OCI-LY1 (cell line): ENCODE measurements around the gene BMPER.
A peak's percentile ranks its signal among the peaks of the same experiment; 100 is the strongest.

Experiments used
- H2AFZ ChIP-seq: fragments of 200-600 bp; sonication (generic), shearing (Covaris generic); 2 replicates; pipeline ENCODE4 v1.6.0; 2014; ENCODE audit warnings: antibody characterized with exemption, mild to moderate bottlenecking, low read length
- H3F3A ChIP-seq: fragments of 200-600 bp; sonication (generic), shearing (Covaris generic); 2 replicates; pipeline ENCODE4 v1.6.0; 2014; ENCODE audit warnings: mild to moderate bottlenecking, antibody characterized with exemption, low read length, moderate library complexity; ENCODE audit not compliant: insufficient read depth
- H3K27ac ChIP-seq: fragments of 200-600 bp; sonication (generic); 2 replicates; pipeline ENCODE4 v1.5.1; 2014; ENCODE audit warnings: low read length, mixed run types, mild to moderate bottlenecking, low read depth; ENCODE audit not compliant: poor library complexity, severe bottlenecking
- H3K27me3 ChIP-seq: fragments of 200-600 bp; sonication (generic); 2 replicates; pipeline ENCODE4 v1.6.0; 2014; ENCODE audit warnings: antibody characterized with exemption, mild to moderate bottlenecking, low read length, moderate library complexity; ENCODE audit not compliant: insufficient read depth
- H3K36me3 ChIP-seq: fragments of 200-600 bp; sonication (generic); 2 replicates; pipeline ENCODE4 v1.6.1; 2014; ENCODE audit warnings: mild to moderate bottlenecking, antibody characterized with exemption, low read length, moderate library complexity, mixed read lengths; ENCODE audit not compliant: insufficient read depth
- H3K4me1 ChIP-seq: fragments of 200-600 bp; sonication (generic); 2 replicates; pipeline ENCODE4 v1.5.1; 2014; ENCODE audit warnings: mild to moderate bottlenecking, low read length, moderate library complexity; ENCODE audit not compliant: insufficient read depth, severe bottlenecking
- H3K4me2 ChIP-seq: fragments of 200-600 bp; sonication (generic), shearing (Covaris generic); 2 replicates; pipeline ENCODE4 v1.6.1; 2014; ENCODE audit warnings: low read length
- H3K4me3 ChIP-seq: fragments of 200-600 bp; sonication (generic); 2 replicates; pipeline ENCODE4 v1.5.1; 2014; ENCODE audit warnings: low read length, low read depth, mild to moderate bottlenecking, mixed read lengths; ENCODE audit not compliant: poor library complexity, severe bottlenecking
- H3K79me2 ChIP-seq: fragments of 200-600 bp; shearing (Covaris generic); 2 replicates; pipeline ENCODE4 v1.6.1; 2016; ENCODE audit warnings: mixed run types, low read length, mixed read lengths; ENCODE audit not compliant: insufficient read depth
- H3K9ac ChIP-seq: fragments of 200-600 bp; sonication (generic), shearing (Covaris generic); 2 replicates; pipeline ENCODE4 v1.6.1; 2014; ENCODE audit warnings: mild to moderate bottlenecking, low read length, mixed read lengths
- H3K9me2 ChIP-seq: fragments of 200-600 bp; sonication (generic), shearing (Covaris generic); 2 replicates; pipeline ENCODE4 v1.6.1; 2014; ENCODE audit warnings: low read depth, mild to moderate bottlenecking, low read length, mixed read lengths
- H3K9me3 ChIP-seq: fragments of 200-600 bp; shearing (Covaris generic); 2 replicates; pipeline ENCODE4 v1.6.1; 2014; ENCODE audit warnings: low read length, mixed read lengths
- H4K20me1 ChIP-seq: fragments of 200-600 bp; sonication (generic), shearing (Covaris generic); 2 replicates; pipeline ENCODE4 v1.6.0; 2016; ENCODE audit warnings: mild to moderate bottlenecking, low read length; ENCODE audit not compliant: insufficient read depth
- EZH2 ChIP-seq: fragments of 200-600 bp; sonication (generic), shearing (Covaris generic); IDR thresholded peaks from 2 replicates; pipeline ENCODE4 v1.8.0; 2017; ENCODE audit warnings: borderline replicate concordance, mixed run types, mild to moderate bottlenecking, antibody characterized with exemption, low read length, moderate library complexity, mixed read lengths
- TF ChIP-seq, protein P1 (sequence below): fragments of 200-600 bp; sonication (generic), shearing (Covaris generic); IDR thresholded peaks from 2 replicates; pipeline ENCODE4 v1.5.1; 2017; ENCODE audit warnings: mild to moderate bottlenecking, antibody characterized with exemption, low read length, moderate library complexity, mixed read lengths

The BMPER gene

DNA sequence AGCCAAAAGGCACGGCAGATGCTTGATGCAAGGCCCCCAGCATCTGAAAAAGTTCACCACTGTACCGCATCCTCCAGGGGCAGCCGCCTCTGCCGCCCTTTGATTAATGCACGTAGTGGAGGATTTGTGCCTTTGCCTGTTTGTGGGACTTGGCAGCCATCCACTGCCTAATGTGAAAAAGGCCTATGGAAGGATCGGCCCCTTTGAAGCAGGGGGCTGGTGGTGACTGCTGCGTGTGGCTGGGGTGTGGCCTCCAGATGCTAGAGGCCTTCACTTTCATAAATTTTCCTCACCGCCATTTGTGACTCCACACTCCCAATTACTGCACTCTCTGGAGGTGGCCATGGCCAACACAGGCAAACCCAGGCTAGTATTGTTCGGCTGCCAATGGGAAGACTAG lies 226.0 kb downstream of the BMPER start:
- Histone ChIP-seq H3K9ac (no peak overlapping the region), H3K79me2 (no peaks in the 10 kb centered on the region)

GRCh38 chr7:34133356-34133982 lies 228.1 kb downstream of the BMPER start:
- Histone ChIP-seq H3K4me3 (no peak overlapping the region), H3K9ac (no peak overlapping the region), H3K27me3 (no peaks in the 10 kb centered on the region)

More for the DNA sequence above, 226.0 kb downstream of the BMPER start:
- no peak overlapping the region for H3K4me3 ChIP-seq
- no peaks in the 10 kb centered on the region for H3F3A ChIP-seq
- no peak overlapping the region for H3K27ac ChIP-seq
- H3K9me2 ChIP-seq = no peaks in the 10 kb centered on the region
- H3K4me2 ChIP-seq = no peak overlapping the region
- no peak overlapping the region for H2AFZ ChIP-seq
- H3K9me3 ChIP-seq = no peaks in the 10 kb centered on the region
- no peak for TF ChIP-seq EZH2
- TF ChIP-seq, protein P1, sequence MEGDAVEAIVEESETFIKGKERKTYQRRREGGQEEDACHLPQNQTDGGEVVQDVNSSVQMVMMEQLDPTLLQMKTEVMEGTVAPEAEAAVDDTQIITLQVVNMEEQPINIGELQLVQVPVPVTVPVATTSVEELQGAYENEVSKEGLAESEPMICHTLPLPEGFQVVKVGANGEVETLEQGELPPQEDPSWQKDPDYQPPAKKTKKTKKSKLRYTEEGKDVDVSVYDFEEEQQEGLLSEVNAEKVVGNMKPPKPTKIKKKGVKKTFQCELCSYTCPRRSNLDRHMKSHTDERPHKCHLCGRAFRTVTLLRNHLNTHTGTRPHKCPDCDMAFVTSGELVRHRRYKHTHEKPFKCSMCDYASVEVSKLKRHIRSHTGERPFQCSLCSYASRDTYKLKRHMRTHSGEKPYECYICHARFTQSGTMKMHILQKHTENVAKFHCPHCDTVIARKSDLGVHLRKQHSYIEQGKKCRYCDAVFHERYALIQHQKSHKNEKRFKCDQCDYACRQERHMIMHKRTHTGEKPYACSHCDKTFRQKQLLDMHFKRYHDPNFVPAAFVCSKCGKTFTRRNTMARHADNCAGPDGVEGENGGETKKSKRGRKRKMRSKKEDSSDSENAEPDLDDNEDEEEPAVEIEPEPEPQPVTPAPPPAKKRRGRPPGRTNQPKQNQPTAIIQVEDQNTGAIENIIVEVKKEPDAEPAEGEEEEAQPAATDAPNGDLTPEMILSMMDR = no peak
- H3K36me3 ChIP-seq = no peaks in the 10 kb centered on the region
- no peaks in the 10 kb centered on the region for H3K27me3 ChIP-seq
- no peaks in the 10 kb centered on the region for H3K4me1 ChIP-seq
- H4K20me1 ChIP-seq = no peaks in the 10 kb centered on the region

GRCh38 chr7:34133983-34134782 lies 228.8 kb downstream of the BMPER start:
- Histone ChIP-seq H3K36me3 (no peaks in the 10 kb centered on the region), H2AFZ (no peak overlapping the region), H4K20me1 (no peaks in the 10 kb centered on the region), H3K27ac (no peak overlapping the region), H3K79me2 (no peaks in the 10 kb centered on the region), H3K9ac (no peak overlapping the region), H3F3A (no peaks in the 10 kb centered on the region), H3K9me2 (no peaks in the 10 kb centered on the region), H3K4me1 (no peaks in the 10 kb centered on the region), H3K4me3 (no peak overlapping the region), H3K9me3 (no peaks in the 10 kb centered on the region), H3K27me3 (no peaks in the 10 kb centered on the region), H3K4me2 (no peak overlapping the region)
- no peak for TF ChIP-seq EZH2
- TF ChIP-seq, protein P1 = peak; percentile 84

More at GRCh38 chr7:34133356-34133982, 228.1 kb downstream of the BMPER start:
- no peaks in the 10 kb centered on the region for H3K79me2 ChIP-seq
- no peak overlapping the region for H2AFZ ChIP-seq
- no peak overlapping the region for H3K27ac ChIP-seq
- TF ChIP-seq, protein P1 = no peak
- no peak for TF ChIP-seq EZH2
- H3K9me3 ChIP-seq = no peaks in the 10 kb centered on the region
- H3K9me2 ChIP-seq = no peaks in the 10 kb centered on the region
- H4K20me1 ChIP-seq = no peaks in the 10 kb centered on the region
- no peaks in the 10 kb centered on the region for H3K36me3 ChIP-seq
- no peak overlapping the region for H3K4me2 ChIP-seq
- no peaks in the 10 kb centered on the region for H3K4me1 ChIP-seq
- H3F3A ChIP-seq = no peaks in the 10 kb centered on the region
